NCI-H187 treated with DMSO at 0.1 percent for 48 hours (cell line): ENCODE measurements around the gene KANK2.
"Not testable (repeated sequence)": the region's sequence is repeated elsewhere in the genome, so short reads cannot be mapped to it uniquely, and the experiment has no call there.

Source experiments
- DNase-seq: peaks from one replicate; lab custom pipeline; 2025; lab: John Stamatoyannopoulos, UW

Gene KANK2

DNA sequence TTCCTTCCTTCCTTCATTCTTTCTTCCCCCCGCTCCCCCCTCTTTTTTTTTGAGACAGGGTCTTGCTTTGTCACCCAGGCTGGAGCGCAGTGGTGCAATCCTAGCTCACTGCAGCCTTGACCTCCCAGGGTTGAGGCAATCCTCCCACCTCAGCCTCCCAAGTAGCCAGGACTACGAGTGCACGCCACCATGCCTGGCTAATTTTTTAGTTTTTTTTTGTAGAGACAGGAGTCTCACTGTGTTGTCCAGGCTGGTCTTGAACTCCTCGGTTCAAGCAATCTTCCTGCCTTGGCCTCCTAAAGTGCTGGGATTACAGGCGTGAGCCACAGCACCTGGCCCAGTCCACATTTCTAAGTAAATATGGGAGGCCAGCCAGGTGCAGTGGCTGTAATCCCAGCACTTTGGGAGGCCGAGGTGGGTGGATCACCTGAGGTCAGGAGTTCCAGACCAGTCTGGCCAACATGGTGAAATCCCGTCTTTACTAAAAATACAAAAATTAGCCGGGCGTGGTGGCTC is 57.3 kb downstream of the KANK2 start:
- DNase-seq = not testable (repeated sequence)

DNA sequence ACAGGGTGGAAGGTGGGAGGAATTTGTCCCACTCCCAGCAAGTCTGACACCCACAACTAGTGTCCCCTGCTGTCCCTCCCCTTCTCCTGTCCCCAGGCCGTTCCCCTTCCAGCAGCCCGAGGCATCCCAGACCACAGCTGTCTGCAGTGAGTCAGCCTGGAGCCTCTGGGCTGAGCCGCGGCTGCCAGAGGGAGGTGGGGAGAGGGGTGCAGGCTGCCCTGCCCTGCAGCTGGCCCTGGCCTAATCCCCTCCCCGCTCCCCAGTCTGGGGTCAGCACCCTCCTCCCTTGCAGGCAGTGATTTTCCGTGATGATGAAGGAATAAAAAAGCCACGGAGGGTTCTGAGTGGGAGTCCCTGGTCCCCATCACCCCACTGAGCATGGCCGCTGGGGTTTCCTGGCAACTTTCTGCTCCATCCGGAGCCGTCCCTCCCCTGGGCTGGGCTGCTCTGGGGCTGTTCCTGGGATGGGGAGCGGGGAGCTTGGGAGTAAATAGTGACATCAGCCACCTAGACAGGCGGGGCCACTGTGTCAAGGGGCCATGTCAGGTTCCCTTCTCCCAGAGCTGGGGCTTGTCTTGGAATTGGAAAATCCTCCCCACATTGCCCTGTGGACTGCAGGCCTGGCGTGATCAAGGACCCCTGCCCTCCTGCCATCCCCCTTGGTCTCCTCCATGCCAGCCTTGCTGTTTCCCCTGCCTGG is 58.6 kb downstream of the KANK2 start:
- no peak for DNase-seq

DNA sequence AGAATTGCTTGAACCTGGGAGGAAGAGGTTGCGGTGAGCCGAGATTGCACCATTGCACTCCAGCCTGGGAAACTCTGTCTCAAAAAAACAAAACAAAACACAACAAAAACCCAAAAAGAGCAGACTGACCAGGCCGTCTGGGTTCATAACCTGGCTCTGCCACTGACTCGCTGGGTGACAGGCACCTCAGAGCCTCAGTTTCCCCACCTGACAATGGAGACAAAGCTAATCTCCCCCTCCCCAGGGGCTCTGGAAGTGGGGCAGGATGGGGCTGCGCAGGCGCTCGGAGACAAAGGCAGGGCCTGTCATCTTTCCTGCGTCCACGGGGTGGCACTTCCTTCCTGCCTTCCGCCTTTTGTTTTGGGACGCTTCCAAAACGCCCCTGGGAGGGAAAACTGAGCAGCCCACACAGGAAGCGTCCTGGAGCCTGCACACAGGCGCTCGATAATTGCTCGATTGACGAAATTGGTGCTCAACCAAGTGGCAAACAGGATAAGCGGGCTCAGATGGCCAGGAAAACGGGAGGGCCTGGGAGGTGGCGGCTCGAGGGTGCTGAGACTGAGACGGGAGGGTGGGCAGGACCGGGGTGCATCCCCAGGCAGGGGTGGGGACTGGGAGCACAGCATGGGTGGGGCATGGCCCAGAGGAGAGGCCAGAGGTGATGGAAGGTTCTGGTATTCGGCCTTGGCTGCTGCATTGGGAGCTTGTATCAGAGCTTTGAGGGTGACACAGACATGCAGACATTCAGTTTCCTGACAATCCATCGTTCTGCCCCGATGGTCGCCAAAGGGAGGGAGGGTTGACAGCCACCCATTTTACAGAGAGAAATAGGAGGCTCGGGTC is 59.6 kb downstream of the KANK2 start:
- DNase-seq = no peak

DNA sequence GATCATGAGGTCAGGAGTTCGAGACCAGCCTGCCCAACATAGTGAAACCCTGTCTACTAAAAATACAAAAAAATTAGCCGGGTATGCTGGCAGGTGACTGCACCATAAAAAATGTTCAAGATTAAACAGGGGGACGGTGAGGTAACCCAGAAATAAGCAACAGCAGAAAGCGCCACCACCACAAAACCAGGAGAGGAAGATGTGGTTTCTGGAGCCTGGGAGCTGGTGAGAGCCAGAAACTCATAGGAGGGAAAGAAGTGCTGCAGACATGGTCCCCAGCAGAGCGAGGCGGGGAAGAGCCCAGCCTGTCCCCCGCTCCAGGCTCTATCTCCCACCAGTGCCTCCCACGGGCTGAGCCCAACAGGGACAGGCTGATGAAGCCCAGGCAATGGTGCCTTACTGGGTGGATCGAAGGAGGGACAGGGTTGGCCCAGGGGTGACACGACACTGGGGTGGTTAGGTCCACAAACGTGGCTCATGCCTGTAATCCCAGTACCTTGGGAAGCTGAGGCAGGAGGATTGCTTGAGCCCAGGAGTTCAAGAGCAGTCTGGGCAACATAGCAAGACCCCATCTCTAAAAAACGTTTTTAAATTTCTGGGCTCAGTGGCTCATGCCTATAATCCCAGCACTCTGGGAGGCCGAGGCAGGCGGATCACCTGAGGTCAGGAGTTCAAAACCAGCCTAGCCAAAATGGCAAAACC is 60.8 kb downstream of the KANK2 start:
- no peak for DNase-seq

DNA sequence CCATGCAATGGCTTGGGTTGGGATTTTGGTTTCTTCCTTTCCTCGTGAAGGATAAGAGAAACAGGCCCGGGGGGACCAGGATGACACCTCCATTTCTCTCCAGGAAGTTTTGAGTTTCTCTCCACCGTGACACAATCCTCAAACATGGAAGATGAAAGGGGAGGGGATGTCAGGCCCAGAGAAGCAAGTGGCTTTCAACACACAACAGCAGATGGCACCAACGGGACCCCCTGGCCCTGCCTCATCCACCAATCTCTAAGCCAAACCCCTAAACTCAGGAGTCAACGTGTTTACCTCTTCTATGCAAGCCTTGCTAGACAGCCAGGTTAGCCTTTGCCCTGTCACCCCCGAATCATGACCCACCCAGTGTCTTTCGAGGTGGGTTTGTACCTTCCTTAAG is 65.9 kb downstream of the KANK2 start:
- no peak for DNase-seq

DNA sequence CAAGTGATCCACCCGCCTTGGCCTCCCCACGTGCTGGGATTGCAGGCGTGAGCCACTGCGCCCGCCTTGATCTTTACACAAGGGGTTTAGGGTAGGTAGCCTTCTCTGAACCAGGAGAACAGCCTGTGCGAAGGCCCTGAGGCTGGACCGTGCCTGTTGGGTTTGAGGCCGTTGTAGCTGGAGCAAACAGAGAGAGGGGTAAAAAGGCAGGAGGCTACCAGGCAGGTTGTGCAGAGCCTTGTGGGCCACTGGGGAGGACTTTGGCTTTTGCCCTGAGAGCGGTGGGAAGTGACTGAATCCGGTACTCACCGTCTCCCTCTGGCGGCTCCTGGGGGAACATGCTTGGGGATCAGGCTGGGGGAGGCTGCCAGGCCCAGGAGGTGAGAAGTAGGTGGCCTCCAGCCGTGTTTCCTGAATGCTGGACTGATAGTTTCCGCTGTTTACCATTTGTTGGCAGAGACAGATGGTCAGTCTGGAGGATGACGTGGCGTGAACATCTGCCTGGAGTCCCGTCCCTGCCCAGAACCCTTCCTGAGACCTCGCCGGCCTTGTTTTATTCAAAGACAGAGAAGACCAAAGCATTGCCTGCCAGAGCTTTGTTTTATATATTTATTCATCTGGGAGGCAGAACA is 66.4 kb downstream of the KANK2 start:
- DNase-seq = no peak

DNA sequence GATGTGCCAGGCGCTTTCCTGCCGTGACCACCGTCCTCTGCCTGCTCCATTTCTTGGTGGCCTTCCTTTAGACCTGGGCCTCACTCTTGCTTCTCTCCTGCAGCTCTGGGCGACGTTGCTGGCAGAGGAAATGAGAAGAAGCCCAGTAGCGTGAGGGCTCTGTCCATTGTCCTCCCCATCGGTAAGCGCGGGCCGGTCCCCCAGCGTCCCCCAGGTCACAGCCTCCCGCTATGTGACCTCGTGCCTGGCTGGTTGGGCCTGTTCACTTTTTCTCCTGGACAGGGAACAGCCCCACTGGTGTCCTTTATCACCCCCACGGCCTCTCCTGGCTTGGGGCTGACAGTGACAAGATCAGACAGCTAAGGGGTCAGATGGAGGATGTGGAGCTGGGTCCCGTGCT is 69.4 kb downstream of the KANK2 start:
- DNase-seq = no peak

DNA sequence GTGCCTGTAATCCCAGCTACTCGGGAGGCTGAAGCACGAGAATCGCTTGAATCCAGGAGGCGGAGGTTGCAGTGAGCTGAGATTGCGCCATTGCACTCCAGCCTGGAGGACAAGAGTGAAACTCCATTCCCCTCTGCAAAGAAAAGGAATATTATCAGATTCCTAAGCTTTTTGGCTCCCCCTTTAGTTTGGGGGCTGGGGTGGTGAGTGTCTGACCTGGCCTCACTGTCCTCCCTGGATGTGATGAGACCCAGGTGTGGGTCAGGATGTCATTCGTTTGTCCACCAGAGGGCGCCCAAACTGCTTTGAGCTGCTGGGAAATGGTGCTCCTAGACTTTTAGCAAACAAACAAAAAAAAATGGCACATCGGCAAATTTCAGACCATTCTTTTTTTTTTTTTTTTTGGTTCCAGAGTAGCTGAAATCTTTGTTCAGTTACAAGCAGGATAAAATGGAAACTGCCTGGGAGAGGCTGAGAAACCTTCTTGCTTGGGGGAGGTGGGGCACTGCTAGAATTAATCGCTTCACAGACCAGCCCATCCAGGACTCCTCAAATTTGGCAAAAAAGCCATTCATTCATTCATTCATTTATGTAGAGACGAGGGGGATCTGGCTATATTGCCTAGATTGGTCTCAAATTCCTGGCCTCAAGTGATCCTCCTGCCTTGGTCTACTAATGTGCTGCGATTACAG is 71.2 kb downstream of the KANK2 start:
- no peak for DNase-seq

DNA sequence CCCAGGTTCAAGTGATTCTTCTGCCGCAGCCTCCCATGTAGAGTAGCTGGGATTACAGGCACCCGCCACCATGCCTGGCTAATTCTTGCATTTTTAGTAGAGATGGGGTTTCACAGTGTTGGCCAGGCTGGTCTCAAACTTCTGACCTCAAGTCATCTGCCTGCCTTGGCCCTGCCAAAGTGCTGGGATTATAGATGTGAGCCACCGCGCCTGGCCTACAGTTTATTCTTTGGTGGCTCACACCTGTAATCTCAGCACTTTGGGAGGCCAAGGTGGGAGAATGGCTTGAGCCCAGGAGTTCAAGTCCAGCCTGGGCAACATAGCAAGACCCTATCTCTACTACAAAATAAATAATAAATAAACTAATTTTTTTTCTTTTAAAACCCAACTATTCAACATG is 73.2 kb downstream of the KANK2 start:
- not testable (repeated sequence) for DNase-seq

DNA sequence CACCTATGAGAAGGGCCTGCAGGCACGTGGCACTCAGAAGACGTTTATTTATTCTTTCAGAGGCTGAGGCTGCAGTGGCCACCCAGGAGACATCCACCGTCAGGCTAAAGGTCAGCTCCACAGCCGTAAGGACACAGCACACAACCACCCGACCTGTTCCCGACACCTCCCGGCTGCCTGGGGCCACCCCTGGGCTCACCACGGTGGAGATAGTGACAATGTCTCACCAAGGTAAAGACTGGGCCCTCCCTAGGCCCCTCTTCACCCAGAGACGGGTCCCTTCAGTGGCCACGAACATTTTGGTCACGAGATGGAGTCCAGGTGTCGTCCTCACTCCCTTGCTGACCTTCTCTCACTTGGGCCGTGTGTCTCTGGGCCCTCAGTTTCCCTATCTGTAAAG is 74.2 kb downstream of the KANK2 start:
- no peak for DNase-seq

DNA sequence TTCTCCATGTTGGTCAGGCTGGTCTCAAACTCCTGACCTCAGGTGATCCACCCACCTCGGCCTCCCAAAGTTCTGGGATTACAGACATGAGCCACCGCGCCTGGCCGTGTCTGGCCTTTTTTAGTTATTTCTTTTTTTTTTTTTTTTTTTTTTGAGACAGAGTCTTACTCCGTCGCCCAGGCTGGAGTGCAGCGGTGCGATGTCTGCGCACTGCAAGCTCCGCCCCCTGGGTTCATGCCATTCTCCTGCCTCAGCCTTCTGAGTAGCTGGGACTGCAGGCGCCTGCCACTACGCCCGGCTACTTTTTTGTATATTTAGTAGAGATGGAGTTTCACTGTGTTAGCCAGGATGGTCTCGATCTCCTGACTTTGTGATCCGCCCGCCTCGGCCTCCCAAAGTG is 75.4 kb downstream of the KANK2 start:
- DNase-seq = not testable (repeated sequence)

DNA sequence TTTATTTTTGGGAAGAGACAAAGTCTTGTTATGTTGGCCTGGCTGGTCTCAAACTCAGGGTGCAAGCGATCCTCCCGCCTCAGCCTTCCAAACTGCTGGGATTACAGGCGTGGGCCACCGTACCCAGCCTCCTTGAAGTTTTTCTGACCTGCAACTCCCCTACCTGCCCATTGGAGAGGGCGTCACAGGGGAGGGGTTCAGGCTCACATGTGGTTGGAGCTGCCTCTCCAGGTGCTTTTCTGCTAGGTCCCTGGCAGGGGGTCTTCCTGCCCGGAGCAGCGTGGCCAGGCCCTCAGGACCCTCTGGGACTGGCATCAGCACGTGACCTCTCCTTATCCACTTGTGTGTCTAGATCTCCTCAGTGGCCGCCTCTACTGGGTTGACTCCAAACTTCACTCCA is 80.8 kb downstream of the KANK2 start:
- DNase-seq = no peak

DNA sequence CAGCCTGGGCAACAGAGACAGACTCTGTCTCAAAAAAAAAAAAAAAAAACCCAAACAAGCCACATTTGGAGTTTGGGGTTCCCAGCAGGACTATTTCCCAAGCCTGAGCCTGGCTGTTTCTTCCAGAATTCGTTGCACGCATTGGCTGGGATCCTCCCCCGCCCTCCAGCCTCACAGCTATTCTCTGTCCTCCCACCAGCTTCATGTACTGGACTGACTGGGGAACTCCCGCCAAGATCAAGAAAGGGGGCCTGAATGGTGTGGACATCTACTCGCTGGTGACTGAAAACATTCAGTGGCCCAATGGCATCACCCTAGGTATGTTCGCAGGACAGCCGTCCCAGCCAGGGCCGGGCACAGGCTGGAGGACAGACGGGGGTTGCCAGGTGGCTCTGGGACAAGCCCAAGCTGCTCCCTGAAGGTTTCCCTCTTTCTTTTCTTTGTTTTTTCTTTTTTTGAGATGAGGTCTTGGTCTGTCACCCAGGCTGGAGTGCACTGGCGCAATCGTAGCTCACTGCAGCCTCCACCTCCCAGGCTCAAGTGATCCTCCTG is 81.4 kb downstream of the KANK2 start:
- DNase-seq = no peak

DNA sequence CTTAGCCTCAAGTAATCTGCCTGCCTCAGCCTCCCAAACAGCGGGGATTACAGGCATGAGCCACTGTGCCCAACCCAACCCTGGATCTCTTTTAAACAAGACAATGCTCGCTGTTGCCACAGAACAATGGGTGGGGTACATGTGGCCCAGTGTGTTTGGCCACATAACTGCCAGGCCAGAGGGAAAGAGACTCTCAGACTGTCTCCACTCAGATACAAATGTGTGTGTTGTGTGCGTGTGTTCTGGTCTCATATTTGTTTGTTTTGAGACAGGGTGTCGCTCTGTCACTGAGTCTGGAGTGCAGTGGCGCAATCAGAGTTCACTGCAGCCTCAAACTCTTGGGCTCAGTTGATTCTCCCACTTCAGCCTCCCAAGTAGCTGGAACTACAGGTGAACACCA is 82.3 kb downstream of the KANK2 start:
- DNase-seq = no peak
